Activated naive CD4-positive, alpha-beta T cell treated with anti-CD3 and anti-CD28 coated beads for 36 hours (primary cell): ENCODE measurements around the gene CA14. TPM values are rescaled to one million over a fixed set of nuclear protein-coding genes. Genes with fewer than 3 reads are reported as not detected.

Experiments used
- CTCF ChIA-PET: fragments of 350-600 bp; sonication (Branson Sonifier 250); formaldehyde crosslinking; loops from one replicate; lab custom pipeline; 2021; ENCODE audit warnings: antibody characterized with exemption; lab: Charles Lee
- DNase-seq: peaks from one replicate; pipeline ENCODE4 v3.0.0-alpha.2; 2020
- H3K27ac Mint-ChIP-seq: one replicate; pipeline ENCODE4 v1.8.0; 2021; ENCODE audit warnings: mild to moderate bottlenecking, mixed read lengths
- H3K27me3 Mint-ChIP-seq: one replicate; pipeline ENCODE4 v1.8.0; 2021; ENCODE audit warnings: low read depth, mixed read lengths
- H3K36me3 Mint-ChIP-seq: one replicate; pipeline ENCODE4 v1.8.0; 2021; ENCODE audit warnings: low read depth, mixed read lengths
- H3K4me1 Mint-ChIP-seq: one replicate; pipeline ENCODE4 v1.8.0; 2021; ENCODE audit warnings: low read depth, mixed read lengths
- H3K4me3 Mint-ChIP-seq: one replicate; pipeline ENCODE4 v1.8.0; 2021; ENCODE audit warnings: mild to moderate bottlenecking, moderate library complexity, mixed read lengths
- H3K9me3 Mint-ChIP-seq: one replicate; pipeline ENCODE4 v1.8.0; 2021; ENCODE audit warnings: mixed read lengths
- intact Hi-C: fragments of 100-400 bp; cut with micrococcal nuclease; formaldehyde crosslinking; loops from one replicate; pipeline ENCODE4 v1.15.1; 2023
- total RNA-seq, 2 experiments: library from RNA; stranded (reverse); gene quantifications; one replicate each; pipeline ENCODE4 v1.2.3, GENCODE V29; 2021

Gene CA14
- total RNA-seq, 2 experiments from 2014 or later, result not detected

GRCh38 chr1:150237746-150238145 is 19.8 kb upstream of the CA14 start:
- H3K27me3 Mint-ChIP-seq, result no peaks in the 10 kb centered on the region
- CTCF ChIA-PET, result interaction anchor here (1.2 kb wide), 1 partner anchor 18 kb away, joined by 3 read pairs; no protein-coding TSS in a partner anchor

DNA sequence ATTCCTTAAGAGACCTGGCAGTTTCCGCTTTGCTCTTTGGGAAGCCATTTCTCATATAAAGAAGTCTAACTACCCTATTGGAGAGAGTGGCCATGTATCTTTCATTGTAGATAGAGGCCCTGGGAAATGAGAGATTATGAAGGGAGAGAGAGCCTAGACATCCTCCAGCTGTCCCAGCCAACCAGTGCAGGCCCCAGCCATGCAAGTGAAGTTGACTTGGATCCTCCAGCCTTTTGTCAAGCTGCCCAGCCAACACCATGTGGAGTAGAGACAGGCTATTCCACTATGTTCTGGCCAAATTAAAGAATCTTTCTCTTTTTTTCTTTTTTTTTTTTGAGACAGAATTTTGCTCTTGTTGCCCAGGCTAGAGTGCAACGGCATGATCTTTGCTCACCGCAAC is 14.6 kb upstream of the CA14 start:
- DNase-seq, result no peak
- H3K4me1 Mint-ChIP-seq, result no peaks in the 10 kb centered on the region
- CTCF ChIA-PET, result no interaction called here
- no peak overlapping the region for H3K4me3 Mint-ChIP-seq
- H3K27ac Mint-ChIP-seq, result no peak overlapping the region
- H3K9me3 Mint-ChIP-seq, result no peaks in the 10 kb centered on the region
- no peaks in the 10 kb centered on the region for H3K36me3 Mint-ChIP-seq
- no peaks in the 10 kb centered on the region for H3K27me3 Mint-ChIP-seq
- intact Hi-C loops, result no loop called here

More at GRCh38 chr1:150237746-150238145, 19.8 kb upstream of the CA14 start:
- Mint-ChIP-seq H3K4me1 (peaks cover 19% of the 10 kb centered on the region), H3K27ac (no peak overlapping the region), H3K36me3 (peaks cover 12% of the 10 kb centered on the region), H3K9me3 (no peaks in the 10 kb centered on the region), H3K4me3 (no peak overlapping the region)
- intact Hi-C loops, result loop anchor here (2.0 kb wide), 1 partner anchor 277 kb away; the partner anchor contains the start of gene FALEC
- no peak for DNase-seq

GRCh38 chr1:150249936-150250335 is 7.6 kb upstream of the CA14 start:
- no peaks in the 10 kb centered on the region for H3K36me3 Mint-ChIP-seq
- no peaks in the 10 kb centered on the region for H3K4me1 Mint-ChIP-seq
- CTCF ChIA-PET, result no interaction called here
- intact Hi-C loops, result no loop called here
- H3K27ac Mint-ChIP-seq, result no peak overlapping the region
- DNase-seq, result no peak
- H3K9me3 Mint-ChIP-seq, result no peaks in the 10 kb centered on the region
- H3K4me3 Mint-ChIP-seq, result no peak overlapping the region
- no peaks in the 10 kb centered on the region for H3K27me3 Mint-ChIP-seq

- peaks cover 22% of the 10 kb centered on the region for H3K4me1 Mint-ChIP-seq
- no peak overlapping the region for H3K27ac Mint-ChIP-seq
- intact Hi-C loops, result loop anchor here (1.0 kb wide), 2 partner anchors 25 to 259 kb away; partner anchors contain the start of gene FALEC
- peak overlapping the region; percentile 55 for H3K4me3 Mint-ChIP-seq
- CTCF ChIA-PET, result interaction anchor here (0.5 to 5.5 kb wide), 25 partner anchors 13 to 745 kb away, joined by 3 to 68 read pairs (median 4); partner anchors contain the start of genes APH1A, C1orf54, CIART and FALEC
- DNase-seq, result no peak
- H3K27me3 Mint-ChIP-seq, result peaks cover 19% of the 10 kb centered on the region
- H3K36me3 Mint-ChIP-seq, result no peaks in the 10 kb centered on the region
- H3K9me3 Mint-ChIP-seq, result no peaks in the 10 kb centered on the region
These were observed 1.4 kb upstream of the CA14 start for GRCh38 chr1:150256198-150256553.

- DNase-seq, result no peak
- Mint-ChIP-seq H3K36me3 (no peaks in the 10 kb centered on the region), H3K27ac (no peak overlapping the region), H3K9me3 (no peaks in the 10 kb centered on the region), H3K4me1 (peaks cover 22% of the 10 kb centered on the region), H3K27me3 (peaks cover 19% of the 10 kb centered on the region), H3K4me3 (peak overlapping the region; percentile 55)
- intact Hi-C loops, result loop anchor here (1.0 kb wide), 2 partner anchors 25 to 259 kb away; partner anchors contain the start of gene FALEC
- CTCF ChIA-PET, result interaction anchor here (0.5 to 5.5 kb wide), 24 partner anchors 13 to 745 kb away, joined by 3 to 68 read pairs (median 4); partner anchors contain the start of genes APH1A, C1orf54, CIART and FALEC
These were observed 826 bp upstream of the CA14 start for GRCh38 chr1:150256554-150257341.

- Mint-ChIP-seq H3K27me3 (peaks cover 19% of the 10 kb centered on the region), H3K4me1 (peaks cover 22% of the 10 kb centered on the region), H3K4me3 (no peak overlapping the region), H3K9me3 (no peaks in the 10 kb centered on the region), H3K27ac (no peak overlapping the region), H3K36me3 (no peaks in the 10 kb centered on the region)
- CTCF ChIA-PET, result interaction anchor here (0.8 to 5.5 kb wide), 2 partner anchors 21 to 88 kb away, joined by 3 to 68 read pairs; partner anchors contain the start of gene CIART
- intact Hi-C loops, result no loop called here
- DNase-seq, result no peak
These were observed 1.6 kb downstream of the CA14 start for GRCh38 chr1:150259217-150259616.

DNA sequence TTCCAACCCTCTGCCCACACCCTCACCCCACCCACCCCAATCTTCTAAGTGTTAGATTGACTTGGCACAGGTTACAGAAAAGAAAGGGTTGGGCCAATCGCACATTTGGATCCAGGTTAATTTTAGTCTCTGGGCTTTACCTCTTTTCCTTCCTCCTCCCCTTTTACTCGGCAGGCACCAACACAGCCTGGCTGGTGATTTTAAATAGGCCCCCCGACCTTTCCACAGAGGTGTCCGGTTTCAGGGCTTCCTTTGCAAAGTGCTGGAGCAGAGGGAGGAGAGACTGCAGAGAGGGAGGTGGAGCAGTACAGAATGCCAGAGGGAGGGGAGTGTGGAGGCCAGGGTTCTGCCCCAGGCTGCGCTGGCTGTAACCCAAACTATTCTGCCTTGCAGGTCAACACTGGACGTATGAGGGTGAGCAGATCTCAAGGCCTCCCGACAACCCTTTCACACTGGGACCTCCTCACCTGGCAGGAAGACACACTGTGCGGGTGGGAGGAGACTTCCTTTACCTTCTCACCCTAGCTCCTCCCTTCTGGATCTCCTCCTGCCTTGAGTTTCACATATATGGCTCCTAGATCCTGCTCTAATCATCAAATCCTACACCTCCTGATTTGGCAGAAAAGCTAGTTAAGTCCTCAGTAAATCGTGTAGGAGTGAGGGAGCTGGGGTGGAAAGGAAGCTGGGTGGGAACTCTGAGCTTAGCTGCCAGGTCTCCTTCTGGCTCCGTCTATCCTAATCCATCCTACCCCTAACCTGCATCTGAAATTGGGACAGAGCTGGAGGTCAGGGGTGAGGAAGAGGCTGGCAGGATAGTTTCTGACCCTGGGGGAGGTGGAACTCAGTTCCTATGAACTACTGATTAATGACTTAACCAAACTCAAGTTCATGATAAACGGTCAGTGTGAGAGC is 2.4 kb downstream of the CA14 start:
- Mint-ChIP-seq H3K4me3 (no peak overlapping the region), H3K36me3 (no peaks in the 10 kb centered on the region), H3K27me3 (peaks cover 19% of the 10 kb centered on the region), H3K4me1 (peaks cover 22% of the 10 kb centered on the region), H3K27ac (no peak overlapping the region), H3K9me3 (no peaks in the 10 kb centered on the region)
- no peak for DNase-seq
- intact Hi-C loops, result no loop called here
- CTCF ChIA-PET, result no interaction called here

- CTCF ChIA-PET, result interaction anchor here (1.1 kb wide), 1 partner anchor 13 kb away, joined by 5 read pairs; no protein-coding TSS in a partner anchor
- intact Hi-C loops, result no loop called here
- H3K36me3 Mint-ChIP-seq, result peaks cover 7% of the 10 kb centered on the region
- no peak overlapping the region for H3K27ac Mint-ChIP-seq
- H3K4me3 Mint-ChIP-seq, result no peak overlapping the region
- peaks cover 14% of the 10 kb centered on the region for H3K27me3 Mint-ChIP-seq
- H3K4me1 Mint-ChIP-seq, result peaks cover 9% of the 10 kb centered on the region
- no peak for DNase-seq
- no peaks in the 10 kb centered on the region for H3K9me3 Mint-ChIP-seq
These were observed 3.8 kb downstream of the CA14 start for GRCh38 chr1:150261367-150261766.

GRCh38 chr1:150262388-150263320 is 5.1 kb downstream of the CA14 start:
- CTCF ChIA-PET, result interaction anchor here (1.2 to 1.4 kb wide), 2 partner anchors 8 to 15 kb away, joined by 3 read pairs; no protein-coding TSS in a partner anchor

GRCh38 chr1:150263549-150263948 is 6.0 kb downstream of the CA14 start:
- Mint-ChIP-seq H3K9me3 (no peaks in the 10 kb centered on the region), H3K27ac (no peak overlapping the region), H3K4me1 (peaks cover 16% of the 10 kb centered on the region), H3K36me3 (peaks cover 20% of the 10 kb centered on the region), H3K27me3 (no peaks in the 10 kb centered on the region), H3K4me3 (no peak overlapping the region)
- CTCF ChIA-PET, result interaction anchor here (0.9 to 1.2 kb wide), 2 partner anchors 9 to 11 kb away, joined by 3 read pairs; no protein-coding TSS in a partner anchor
- DNase-seq, result no peak
- intact Hi-C loops, result no loop called here

More at GRCh38 chr1:150262388-150263320, 5.1 kb downstream of the CA14 start:
- H3K27me3 Mint-ChIP-seq, result peaks cover 1% of the 10 kb centered on the region
- H3K36me3 Mint-ChIP-seq, result peaks cover 16% of the 10 kb centered on the region
- peaks cover 11% of the 10 kb centered on the region for H3K4me1 Mint-ChIP-seq
- DNase-seq, result no peak
- no peak overlapping the region for H3K27ac Mint-ChIP-seq
- H3K4me3 Mint-ChIP-seq, result no peak overlapping the region
- intact Hi-C loops, result no loop called here
- no peaks in the 10 kb centered on the region for H3K9me3 Mint-ChIP-seq

- Mint-ChIP-seq H3K27ac (peak overlapping the region; percentile 96), H3K9me3 (no peaks in the 10 kb centered on the region), H3K4me1 (peaks cover 23% of the 10 kb centered on the region), H3K4me3 (peak overlapping the region; percentile 89), H3K36me3 (peaks cover 20% of the 10 kb centered on the region), H3K27me3 (no peaks in the 10 kb centered on the region)
- intact Hi-C loops, result loop anchor here (2.0 kb wide), 1 partner anchor 25 kb away; the partner anchor contains the start of gene MRPS21
- no peak for DNase-seq
- CTCF ChIA-PET, result interaction anchor here (2.9 kb wide), 1 partner anchor 12 kb away, joined by 12 read pairs; no protein-coding TSS in a partner anchor
These were observed 10.3 kb downstream of the CA14 start for GRCh38 chr1:150267896-150268295.
